ENCODE data around the gene RFX2. TPM values are rescaled to one million over a fixed set of nuclear protein-coding genes. Genes with fewer than 3 reads are reported as not detected.

The RFX2 gene
- total and polyA plus RNA-seq, 2 donors from 2014 or later = 4.6 to 12.6 TPM

- Histone ChIP-seq H3K9ac (ENCODE audit: low read length in 3 of 3) (no peak overlapping the region), H3K9me3 (ENCODE audit: control insufficient read depth in 2 of 3, insufficient read depth in 1 of 3, low read length in 3 of 3) (no peaks in the 10 kb centered on the region), H3K4me1 (ENCODE audit: control insufficient read depth in 2 of 3, insufficient read depth in 2 of 3, low read depth in 1 of 3, low read length in 3 of 3) (peaks cover 0 to 9% (median 8%) of the 10 kb centered on the region in 3 donors), H3K36me3 (ENCODE audit: control insufficient read depth in 2 of 3, insufficient read depth in 3 of 3, low read length in 3 of 3) (no peaks in the 10 kb centered on the region), H3K27me3 (ENCODE audit: control insufficient read depth, insufficient read depth, low read length) (no peaks in the 10 kb centered on the region), H3K4me3 (ENCODE audit: low read length in 3 of 3) (no peak overlapping the region), H3K27ac (ENCODE audit: low read depth in 2 of 2, low read length in 2 of 2) (no peak overlapping the region)
- FAIRE-seq = no peak
- peak in 1 of 5 donors; percentile 32 for DNase-seq
- intact Hi-C loops (cut with DNase I) = no loop called here
- TF ChIP-seq CTCF (IDR thresholded peaks at IDR 0.05; ENCODE audit: borderline replicate concordance, extremely low read depth, insufficient read depth) = no peak
Measured at GRCh38 chr19:6059396-6059947, 50.8 kb downstream of the RFX2 start.

GRCh38 chr19:6058518-6059201 is 51.6 kb downstream of the RFX2 start:
- H3K36me3 ChIP-seq (ENCODE audit: control insufficient read depth in 2 of 3, insufficient read depth in 3 of 3, low read length in 3 of 3) = no peaks in the 10 kb centered on the region
- no peak overlapping the region for H3K27ac ChIP-seq (ENCODE audit: low read depth in 2 of 2, low read length in 2 of 2)
- peak in 1 of 5 donors; percentile 45 for DNase-seq
- H3K4me1 ChIP-seq (ENCODE audit: control insufficient read depth in 2 of 3, insufficient read depth in 2 of 3, low read depth in 1 of 3, low read length in 3 of 3) = peaks cover 0 to 9% (median 8%) of the 10 kb centered on the region in 3 donors
- intact Hi-C loops (cut with DNase I) = no loop called here
- no peak for FAIRE-seq
- no peaks in the 10 kb centered on the region for H3K27me3 ChIP-seq (ENCODE audit: control insufficient read depth, insufficient read depth, low read length)
- no peak overlapping the region for H3K4me3 ChIP-seq (ENCODE audit: low read length in 3 of 3)
- no peaks in the 10 kb centered on the region for H3K9me3 ChIP-seq (ENCODE audit: control insufficient read depth in 2 of 3, insufficient read depth in 1 of 3, low read length in 3 of 3)
- H3K9ac ChIP-seq (ENCODE audit: low read length in 3 of 3) = no peak overlapping the region
- no peak for TF ChIP-seq CTCF (IDR thresholded peaks at IDR 0.05; ENCODE audit: borderline replicate concordance, extremely low read depth, insufficient read depth)

GRCh38 chr19:6057651-6058517 is 52.4 kb downstream of the RFX2 start:
- no peak overlapping the region for H3K9ac ChIP-seq (ENCODE audit: low read length in 3 of 3)

More at GRCh38 chr19:6057651-6058517, 52.4 kb downstream of the RFX2 start:
- peak in 1 of 5 donors; percentile 62 for DNase-seq
- H3K27me3 ChIP-seq (ENCODE audit: control insufficient read depth, insufficient read depth, low read length) = no peaks in the 10 kb centered on the region
- no peak overlapping the region for H3K4me3 ChIP-seq (ENCODE audit: low read length in 3 of 3)
- no peaks in the 10 kb centered on the region for H3K9me3 ChIP-seq (ENCODE audit: control insufficient read depth in 2 of 3, insufficient read depth in 1 of 3, low read length in 3 of 3)
- no peak for FAIRE-seq
- peaks cover 0 to 9% (median 8%) of the 10 kb centered on the region in 3 donors for H3K4me1 ChIP-seq (ENCODE audit: control insufficient read depth in 2 of 3, insufficient read depth in 2 of 3, low read depth in 1 of 3, low read length in 3 of 3)
- H3K36me3 ChIP-seq (ENCODE audit: control insufficient read depth in 2 of 3, insufficient read depth in 3 of 3, low read length in 3 of 3) = no peaks in the 10 kb centered on the region
- no peak for TF ChIP-seq CTCF (IDR thresholded peaks at IDR 0.05; ENCODE audit: borderline replicate concordance, extremely low read depth, insufficient read depth)
- H3K27ac ChIP-seq (ENCODE audit: low read depth in 2 of 2, low read length in 2 of 2) = peak overlapping the region; percentile 46 to 87
- intact Hi-C loops (cut with DNase I) = no loop called here

All from kidney (tissue), 14 donors.